Breast epithelium (tissue), 3 donors: ENCODE measurements around the gene PRKD1.

Source experiments
- CTCF ChIP-seq, 3 donors: fragments of 450-650 bp; IDR thresholded peaks; one replicate each; pipeline ENCODE4 v1.5.1; 2016 to 2017; ENCODE audit warnings: antibody characterized with exemption in 3 of 3, mild to moderate bottlenecking in 3 of 3, moderate library complexity in 3 of 3
- POLR2A ChIP-seq: fragments of 450-650 bp; IDR thresholded peaks from one replicate; pipeline ENCODE4 v1.6.1; 2016; ENCODE audit warnings: antibody characterized with exemption, mild to moderate bottlenecking, moderate library complexity

GRCh38 chr14:29927376-29928116 is at the start of gene PRKD1:
- no peak for TF ChIP-seq CTCF (IDR thresholded peaks at IDR 0.05)
- TF ChIP-seq POLR2A, result no peak
